Neural crest cell (in vitro differentiated cells): ENCODE data around the gene CRB1. TPM values are rescaled to one million over a fixed set of nuclear protein-coding genes. Genes with fewer than 3 reads are reported as not detected.

Experiments
- DNase-seq: peaks from one replicate; pipeline ENCODE4 v3.0.0; 2021; ENCODE audit warnings: low read depth, mixed read lengths, low spot score
- H3K27ac Mint-ChIP-seq: one replicate; pipeline ENCODE4 v1.8.0; 2021; ENCODE audit warnings: mild to moderate bottlenecking, mixed read lengths; ENCODE audit not compliant: unreplicated experiment
- H3K27me3 Mint-ChIP-seq: 2 replicates; pipeline ENCODE4 v1.8.0; 2021; ENCODE audit warnings: low read depth, mild to moderate bottlenecking, mixed read lengths
- H3K36me3 Mint-ChIP-seq: 2 replicates; pipeline ENCODE4 v1.8.0; 2021; ENCODE audit warnings: low read depth, mild to moderate bottlenecking, mixed read lengths
- H3K4me1 Mint-ChIP-seq: 2 replicates; pipeline ENCODE4 v1.8.0; 2021; ENCODE audit warnings: mixed read lengths
- H3K4me3 Mint-ChIP-seq: one replicate; pipeline ENCODE4 v1.8.0; 2021; ENCODE audit warnings: mild to moderate bottlenecking, mixed read lengths
- H3K9me3 Mint-ChIP-seq: 2 replicates; pipeline ENCODE4 v1.8.0; 2021; ENCODE audit warnings: mixed read lengths
- total RNA-seq: library from RNA; stranded (reverse); gene quantifications from 2 replicates; pipeline ENCODE4 v1.2.1, GENCODE V29; 2021
- TF ChIP-seq, protein P1 (sequence below): fragments of 200-600 bp; sonication (generic); conservative IDR thresholded peaks from 2 replicates; pipeline ENCODE4 v1.5.0; 2021; ENCODE audit warnings: antibody characterized with exemption, mild to moderate bottlenecking

The CRB1 gene
- total RNA-seq, 1 donor from 2014 or later, result 1.9 TPM

DNA sequence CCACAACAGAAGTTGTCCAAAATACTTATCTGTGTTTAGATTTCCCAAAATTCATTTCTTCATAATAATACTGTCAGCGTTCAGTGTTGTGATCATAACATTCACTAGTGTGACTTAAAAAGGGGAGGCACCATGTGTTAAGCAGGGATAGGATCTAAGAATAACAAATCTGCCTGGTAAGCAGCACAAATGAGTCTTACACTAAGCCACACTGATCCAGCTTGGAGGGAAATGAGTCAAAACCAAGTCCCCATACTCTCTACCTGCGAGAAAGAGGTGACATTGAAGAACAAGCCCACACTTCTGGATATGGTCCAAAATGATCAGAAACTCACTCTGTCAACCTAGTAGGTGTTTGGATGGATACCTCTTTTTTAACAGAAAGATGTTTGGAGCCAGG, 145.5 kb downstream of the CRB1 start:
- Mint-ChIP-seq H3K36me3 (no peaks in the 10 kb centered on the region), H3K27me3 (no peaks in the 10 kb centered on the region), H3K27ac (no peak overlapping the region), H3K9me3 (no peaks in the 10 kb centered on the region), H3K4me3 (no peak overlapping the region), H3K4me1 (no peaks in the 10 kb centered on the region)
- no peak for DNase-seq
- TF ChIP-seq, protein P1, sequence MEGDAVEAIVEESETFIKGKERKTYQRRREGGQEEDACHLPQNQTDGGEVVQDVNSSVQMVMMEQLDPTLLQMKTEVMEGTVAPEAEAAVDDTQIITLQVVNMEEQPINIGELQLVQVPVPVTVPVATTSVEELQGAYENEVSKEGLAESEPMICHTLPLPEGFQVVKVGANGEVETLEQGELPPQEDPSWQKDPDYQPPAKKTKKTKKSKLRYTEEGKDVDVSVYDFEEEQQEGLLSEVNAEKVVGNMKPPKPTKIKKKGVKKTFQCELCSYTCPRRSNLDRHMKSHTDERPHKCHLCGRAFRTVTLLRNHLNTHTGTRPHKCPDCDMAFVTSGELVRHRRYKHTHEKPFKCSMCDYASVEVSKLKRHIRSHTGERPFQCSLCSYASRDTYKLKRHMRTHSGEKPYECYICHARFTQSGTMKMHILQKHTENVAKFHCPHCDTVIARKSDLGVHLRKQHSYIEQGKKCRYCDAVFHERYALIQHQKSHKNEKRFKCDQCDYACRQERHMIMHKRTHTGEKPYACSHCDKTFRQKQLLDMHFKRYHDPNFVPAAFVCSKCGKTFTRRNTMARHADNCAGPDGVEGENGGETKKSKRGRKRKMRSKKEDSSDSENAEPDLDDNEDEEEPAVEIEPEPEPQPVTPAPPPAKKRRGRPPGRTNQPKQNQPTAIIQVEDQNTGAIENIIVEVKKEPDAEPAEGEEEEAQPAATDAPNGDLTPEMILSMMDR, result no peak

DNA sequence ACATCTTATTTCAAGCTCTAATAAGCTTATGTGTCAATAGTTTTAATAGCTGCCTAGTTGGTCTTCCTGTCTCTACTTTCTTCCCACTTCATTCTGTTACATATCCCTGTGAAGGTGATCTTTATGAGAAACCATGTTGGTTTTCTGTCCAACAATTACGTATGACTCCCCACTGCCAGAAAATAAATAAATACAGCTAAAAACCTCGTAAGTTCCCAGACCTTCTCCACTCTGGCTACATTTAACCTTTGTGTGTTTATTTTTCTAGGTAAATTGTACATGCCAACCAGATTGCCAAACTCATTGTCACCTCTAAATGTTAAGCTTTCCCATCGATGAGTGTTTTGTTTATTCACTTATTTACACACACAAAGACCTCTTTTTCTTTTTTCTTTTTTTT, 147.2 kb downstream of the CRB1 start:
- H3K36me3 Mint-ChIP-seq, result no peaks in the 10 kb centered on the region
- H3K9me3 Mint-ChIP-seq, result no peaks in the 10 kb centered on the region
- no peaks in the 10 kb centered on the region for H3K27me3 Mint-ChIP-seq
- TF ChIP-seq, protein P1, result no peak
- no peaks in the 10 kb centered on the region for H3K4me1 Mint-ChIP-seq
- no peak overlapping the region for H3K27ac Mint-ChIP-seq
- no peak for DNase-seq
- H3K4me3 Mint-ChIP-seq, result no peak overlapping the region

DNA sequence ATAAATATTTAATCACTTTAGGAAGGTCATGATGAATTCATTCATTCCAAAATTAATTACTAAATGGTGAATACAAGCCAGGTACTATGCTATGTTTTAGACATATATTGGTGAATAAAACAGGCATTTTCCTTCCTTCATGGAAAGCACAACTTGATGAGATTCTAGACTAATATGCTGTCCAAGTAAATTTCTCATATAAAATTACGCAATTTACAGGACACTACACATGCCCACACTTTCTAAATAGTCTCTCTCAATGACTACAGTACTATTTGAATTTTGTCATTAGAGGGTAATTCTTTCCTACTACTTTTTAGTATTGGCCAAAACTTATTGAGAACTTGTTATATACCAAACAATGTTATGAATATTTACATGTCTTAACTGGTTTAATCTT, 150.6 kb downstream of the CRB1 start:
- DNase-seq, result no peak
- Mint-ChIP-seq H3K27me3 (no peaks in the 10 kb centered on the region), H3K9me3 (no peaks in the 10 kb centered on the region), H3K4me1 (no peaks in the 10 kb centered on the region), H3K27ac (no peak overlapping the region), H3K4me3 (no peak overlapping the region), H3K36me3 (no peaks in the 10 kb centered on the region)
- TF ChIP-seq, protein P1, result no peak

DNA sequence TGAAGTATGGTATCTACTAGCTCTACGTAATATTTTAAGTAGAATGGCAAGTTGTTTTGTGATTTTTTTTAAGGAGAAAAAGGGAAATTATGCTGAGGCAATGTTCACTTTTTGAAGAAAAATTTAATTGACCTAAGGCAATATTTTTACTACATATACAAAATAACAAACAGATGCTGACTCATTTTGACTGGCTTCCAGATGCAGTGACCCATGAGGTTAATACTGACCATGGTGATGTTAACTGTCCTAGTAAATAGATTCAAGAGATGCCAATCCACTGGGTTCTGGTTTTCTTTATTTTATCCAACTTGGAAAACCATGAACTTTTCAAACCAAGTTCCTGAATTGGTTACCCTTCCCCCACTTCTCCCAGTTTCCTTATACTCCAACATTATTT, 154.9 kb downstream of the CRB1 start:
- no peaks in the 10 kb centered on the region for H3K9me3 Mint-ChIP-seq
- TF ChIP-seq, protein P1, result no peak

DNA sequence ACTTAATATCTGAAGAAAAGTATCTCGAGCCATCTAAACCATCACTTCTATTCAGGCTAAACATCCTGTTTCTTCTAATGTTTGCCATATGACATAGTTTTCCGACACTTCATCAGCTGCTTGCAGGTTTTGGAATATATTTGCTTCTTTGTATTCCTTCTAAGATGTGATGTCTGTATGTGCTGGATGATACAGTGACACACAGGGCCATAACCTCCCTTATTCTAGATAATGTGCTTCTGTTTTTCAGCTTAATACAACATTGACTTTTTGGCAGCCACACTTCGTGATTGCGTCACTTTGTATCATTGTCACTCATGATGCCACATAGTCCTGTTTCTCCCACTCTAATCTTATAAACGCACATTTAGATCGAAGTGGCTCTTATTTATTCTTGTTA, 156.3 kb downstream of the CRB1 start:
- H3K9me3 Mint-ChIP-seq, result no peaks in the 10 kb centered on the region
- H3K36me3 Mint-ChIP-seq, result no peaks in the 10 kb centered on the region
- H3K27ac Mint-ChIP-seq, result no peak overlapping the region
- no peak overlapping the region for H3K4me3 Mint-ChIP-seq
- no peaks in the 10 kb centered on the region for H3K4me1 Mint-ChIP-seq
- H3K27me3 Mint-ChIP-seq, result no peaks in the 10 kb centered on the region
- TF ChIP-seq, protein P1, result no peak
- no peak for DNase-seq

More for the DNA sequence above, 154.9 kb downstream of the CRB1 start:
- Mint-ChIP-seq H3K4me3 (no peak overlapping the region), H3K36me3 (no peaks in the 10 kb centered on the region), H3K27ac (no peak overlapping the region), H3K27me3 (no peaks in the 10 kb centered on the region), H3K4me1 (no peaks in the 10 kb centered on the region)
- no peak for DNase-seq

DNA sequence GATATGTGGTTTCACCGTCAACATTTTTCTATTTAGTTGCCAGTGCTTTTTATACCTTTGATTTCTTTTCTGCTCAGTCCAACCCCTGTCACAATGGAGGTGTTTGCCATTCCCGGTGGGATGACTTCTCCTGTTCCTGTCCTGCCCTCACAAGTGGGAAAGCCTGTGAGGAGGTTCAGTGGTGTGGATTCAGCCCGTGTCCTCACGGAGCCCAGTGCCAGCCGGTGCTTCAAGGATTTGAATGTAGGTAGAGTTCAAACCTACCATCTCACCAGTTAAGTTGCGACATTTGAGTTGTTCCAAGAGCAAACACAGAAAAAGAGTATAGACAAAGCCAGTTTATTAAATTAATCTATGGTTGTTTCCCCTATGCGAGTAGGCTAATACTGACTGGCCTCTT, 161.3 kb downstream of the CRB1 start:
- H3K4me1 Mint-ChIP-seq, result no peaks in the 10 kb centered on the region
- DNase-seq, result no peak
- no peaks in the 10 kb centered on the region for H3K9me3 Mint-ChIP-seq
- H3K36me3 Mint-ChIP-seq, result no peaks in the 10 kb centered on the region
- no peaks in the 10 kb centered on the region for H3K27me3 Mint-ChIP-seq
- no peak overlapping the region for H3K4me3 Mint-ChIP-seq
- TF ChIP-seq, protein P1, result no peak
- H3K27ac Mint-ChIP-seq, result no peak overlapping the region
